ENCODE measurements around the gene PSME3IP1. TPM values are rescaled to one million over a fixed set of nuclear protein-coding genes. Genes with fewer than 3 reads are reported as not detected.

Gene PSME3IP1
- total RNA-seq, 1 donor from 2014 or later = 62.9 TPM

DNA sequence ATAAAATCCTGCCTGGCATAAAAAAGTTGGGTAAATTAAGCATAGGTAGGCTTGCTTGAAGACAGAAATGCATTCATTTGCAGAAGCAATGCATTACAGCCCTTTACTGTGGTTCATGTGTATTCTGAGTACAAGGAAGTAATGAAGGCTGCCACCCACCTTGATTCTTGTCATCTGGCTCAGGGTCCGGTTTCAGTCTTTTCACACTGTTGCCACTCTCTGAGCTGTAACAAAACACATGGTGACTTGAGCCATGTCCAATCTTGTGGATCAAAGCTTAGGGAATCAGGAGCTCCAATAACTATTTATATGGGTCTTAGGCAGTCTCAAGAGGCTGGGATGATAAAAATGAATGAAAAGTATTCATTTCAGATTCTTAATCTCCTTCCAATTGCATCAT lies 22.0 kb downstream of the PSME3IP1 start:
- TF ChIP-seq, protein P1, sequence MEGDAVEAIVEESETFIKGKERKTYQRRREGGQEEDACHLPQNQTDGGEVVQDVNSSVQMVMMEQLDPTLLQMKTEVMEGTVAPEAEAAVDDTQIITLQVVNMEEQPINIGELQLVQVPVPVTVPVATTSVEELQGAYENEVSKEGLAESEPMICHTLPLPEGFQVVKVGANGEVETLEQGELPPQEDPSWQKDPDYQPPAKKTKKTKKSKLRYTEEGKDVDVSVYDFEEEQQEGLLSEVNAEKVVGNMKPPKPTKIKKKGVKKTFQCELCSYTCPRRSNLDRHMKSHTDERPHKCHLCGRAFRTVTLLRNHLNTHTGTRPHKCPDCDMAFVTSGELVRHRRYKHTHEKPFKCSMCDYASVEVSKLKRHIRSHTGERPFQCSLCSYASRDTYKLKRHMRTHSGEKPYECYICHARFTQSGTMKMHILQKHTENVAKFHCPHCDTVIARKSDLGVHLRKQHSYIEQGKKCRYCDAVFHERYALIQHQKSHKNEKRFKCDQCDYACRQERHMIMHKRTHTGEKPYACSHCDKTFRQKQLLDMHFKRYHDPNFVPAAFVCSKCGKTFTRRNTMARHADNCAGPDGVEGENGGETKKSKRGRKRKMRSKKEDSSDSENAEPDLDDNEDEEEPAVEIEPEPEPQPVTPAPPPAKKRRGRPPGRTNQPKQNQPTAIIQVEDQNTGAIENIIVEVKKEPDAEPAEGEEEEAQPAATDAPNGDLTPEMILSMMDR (IDR thresholded peaks at IDR 0.05; ENCODE audit: insufficient read depth, low read length, severe bottlenecking) = no peak
- FAIRE-seq (no peak), DNase-seq (ENCODE audit: low read depth) (no peak)
- H3K36me3 ChIP-seq (ENCODE audit: control insufficient read depth, insufficient read depth, low read length) = peaks cover 10% of the 10 kb centered on the region
- no peaks in the 10 kb centered on the region for H3K27me3 ChIP-seq (ENCODE audit: control insufficient read depth, insufficient read depth, low read length)
- H3K4me3 ChIP-seq (ENCODE audit: low read depth, low read length) = no peak overlapping the region

- no peak for DNase-seq (ENCODE audit: low read depth)
Observed at GRCh38 chr16:57159447-57159846, 26.4 kb downstream of the PSME3IP1 start.

DNA sequence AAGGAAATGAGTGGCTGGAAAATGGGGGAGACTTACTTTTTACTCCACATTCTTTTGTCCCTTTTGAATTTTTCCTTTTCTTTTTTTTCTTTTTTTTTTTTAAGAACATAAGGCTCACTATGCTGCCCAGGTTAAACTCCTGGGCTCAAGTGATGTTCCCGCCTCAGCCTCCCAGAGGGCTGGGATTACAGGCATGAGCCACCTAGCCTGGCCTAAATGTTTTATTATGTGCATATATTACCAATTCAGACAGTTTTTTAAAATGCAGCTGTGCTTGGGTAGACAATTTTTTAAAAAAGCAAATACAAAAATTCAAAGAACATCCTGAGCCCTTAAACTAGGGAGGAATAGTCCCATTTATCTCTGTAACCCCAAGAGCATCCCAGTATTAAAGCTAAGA lies 28.3 kb downstream of the PSME3IP1 start:
- TF ChIP-seq, protein P1 (IDR thresholded peaks at IDR 0.05; ENCODE audit: insufficient read depth, low read length, severe bottlenecking) = no peak
- Histone ChIP-seq H3K27me3 (ENCODE audit: control insufficient read depth, insufficient read depth, low read length) (no peaks in the 10 kb centered on the region), H3K4me3 (ENCODE audit: low read depth, low read length) (no peak overlapping the region), H3K36me3 (ENCODE audit: control insufficient read depth, insufficient read depth, low read length) (peaks cover 11% of the 10 kb centered on the region)
- no peak for DNase-seq (ENCODE audit: low read depth)
- FAIRE-seq = no peak

More at GRCh38 chr16:57159447-57159846, 26.4 kb downstream of the PSME3IP1 start:
- no peak for FAIRE-seq
- Histone ChIP-seq H3K36me3 (ENCODE audit: control insufficient read depth, insufficient read depth, low read length) (peaks cover 10% of the 10 kb centered on the region), H3K4me3 (ENCODE audit: low read depth, low read length) (no peak overlapping the region), H3K27me3 (ENCODE audit: control insufficient read depth, insufficient read depth, low read length) (no peaks in the 10 kb centered on the region)
- TF ChIP-seq, protein P1 (IDR thresholded peaks at IDR 0.05; ENCODE audit: insufficient read depth, low read length, severe bottlenecking) = no peak

GRCh38 chr16:57156351-57156703 lies 29.5 kb downstream of the PSME3IP1 start:
- H3K4me3 ChIP-seq (ENCODE audit: low read depth, low read length) = no peak overlapping the region
- H3K27me3 ChIP-seq (ENCODE audit: control insufficient read depth, insufficient read depth, low read length) = no peaks in the 10 kb centered on the region
- TF ChIP-seq, protein P1 (IDR thresholded peaks at IDR 0.05; ENCODE audit: insufficient read depth, low read length, severe bottlenecking) = no peak
- FAIRE-seq = no peak
- no peak for DNase-seq (ENCODE audit: low read depth)
- H3K36me3 ChIP-seq (ENCODE audit: control insufficient read depth, insufficient read depth, low read length) = peaks cover 11% of the 10 kb centered on the region

DNA sequence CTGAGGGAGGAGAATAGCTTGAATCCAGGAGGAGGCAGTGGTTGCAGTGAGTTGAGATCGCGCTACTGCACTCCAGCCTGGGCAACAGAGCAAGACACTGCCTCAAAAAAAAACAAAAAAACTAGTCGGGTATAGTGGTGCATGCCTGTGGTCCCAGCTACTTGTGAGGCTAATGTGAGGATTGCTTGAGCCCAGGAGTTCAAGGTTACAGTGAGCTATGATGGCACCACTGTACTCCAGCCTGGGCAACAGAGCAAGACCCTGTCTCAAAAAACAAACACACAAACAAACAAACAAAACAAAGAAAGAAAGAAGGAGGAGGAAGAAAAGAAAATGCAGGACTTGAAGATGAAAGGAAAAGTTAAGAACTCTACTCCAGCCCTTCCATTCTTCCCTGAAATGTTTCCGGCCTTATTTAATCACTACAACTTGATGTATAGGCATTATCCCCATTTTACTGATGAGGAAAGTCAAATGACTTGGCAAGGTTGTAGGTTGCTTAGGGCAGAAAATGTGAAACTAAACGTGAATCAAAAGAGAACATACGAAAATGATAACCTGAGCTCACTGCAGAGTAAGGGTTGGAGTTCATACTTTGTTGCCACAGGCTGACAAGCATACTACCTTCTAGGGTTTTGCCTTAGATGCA lies 30.0 kb downstream of the PSME3IP1 start:
- DNase-seq (ENCODE audit: low read depth) = no peak
- no peaks in the 10 kb centered on the region for H3K27me3 ChIP-seq (ENCODE audit: control insufficient read depth, insufficient read depth, low read length)
- TF ChIP-seq, protein P1 (IDR thresholded peaks at IDR 0.05; ENCODE audit: insufficient read depth, low read length, severe bottlenecking) = no peak
- no peak for FAIRE-seq
- no peak overlapping the region for H3K4me3 ChIP-seq (ENCODE audit: low read depth, low read length)
- peaks cover 11% of the 10 kb centered on the region for H3K36me3 ChIP-seq (ENCODE audit: control insufficient read depth, insufficient read depth, low read length)

- peaks cover 9% of the 10 kb centered on the region for H3K36me3 ChIP-seq (ENCODE audit: control insufficient read depth, insufficient read depth, low read length)
- FAIRE-seq = no peak
- no peaks in the 10 kb centered on the region for H3K27me3 ChIP-seq (ENCODE audit: control insufficient read depth, insufficient read depth, low read length)
- DNase-seq (ENCODE audit: low read depth) = no peak
- H3K4me3 ChIP-seq (ENCODE audit: low read depth, low read length) = no peak overlapping the region
- TF ChIP-seq, protein P1 (IDR thresholded peaks at IDR 0.05; ENCODE audit: insufficient read depth, low read length, severe bottlenecking) = no peak
Observed at GRCh38 chr16:57153841-57154240, 32.0 kb downstream of the PSME3IP1 start.

Data from bronchial epithelial cell (primary cell).